ENCODE measurements around the gene ATL2. TPM values are rescaled to one million over a fixed set of nuclear protein-coding genes. Genes with fewer than 3 reads are reported as not detected.

Gene ATL2
- total and polyA plus RNA-seq, 2 donors (not counting 1 experiment from before 2014, with no cell fraction given) = 21.1 to 69.0 TPM

DNA sequence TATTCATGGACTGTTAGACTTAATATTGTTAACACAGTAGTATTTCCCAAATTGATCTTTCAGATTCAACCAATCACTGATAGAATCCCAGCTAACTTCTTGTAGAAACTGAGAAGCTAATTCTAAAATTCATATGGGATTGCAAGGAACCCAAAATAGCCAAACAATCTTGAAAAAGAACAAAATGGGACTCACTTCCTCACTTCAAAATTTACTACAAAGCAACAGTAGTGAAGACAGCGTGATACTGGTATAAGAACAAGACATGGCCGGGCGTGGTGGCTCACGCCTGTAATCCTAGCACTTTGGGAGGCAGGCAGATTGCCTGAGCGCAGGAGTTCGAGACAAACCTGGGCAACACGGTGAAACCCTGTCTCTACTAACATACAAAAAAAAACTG lies 46.3 kb downstream of the ATL2 start:
- H3K4me1 Mint-ChIP-seq = peaks cover 10% of the 10 kb centered on the region
- H3K27ac ChIP-seq (ENCODE audit: low read length in 2 of 2) = no peak overlapping the region
- no peak overlapping the region for H3K27ac Mint-ChIP-seq
- CTCF ChIA-PET = interaction anchor here (1.1 to 1.3 kb wide), 2 partner anchors 10 to 14 kb away, joined by 3 read pairs; no protein-coding TSS in a partner anchor
- 98% methylated on average over 7 of the region's 7 CpGs for WGBS (ENCODE audit: insufficient coverage)
- H3K9ac ChIP-seq (ENCODE audit: low read length) = no peak overlapping the region
- TF ChIP-seq, protein P1, sequence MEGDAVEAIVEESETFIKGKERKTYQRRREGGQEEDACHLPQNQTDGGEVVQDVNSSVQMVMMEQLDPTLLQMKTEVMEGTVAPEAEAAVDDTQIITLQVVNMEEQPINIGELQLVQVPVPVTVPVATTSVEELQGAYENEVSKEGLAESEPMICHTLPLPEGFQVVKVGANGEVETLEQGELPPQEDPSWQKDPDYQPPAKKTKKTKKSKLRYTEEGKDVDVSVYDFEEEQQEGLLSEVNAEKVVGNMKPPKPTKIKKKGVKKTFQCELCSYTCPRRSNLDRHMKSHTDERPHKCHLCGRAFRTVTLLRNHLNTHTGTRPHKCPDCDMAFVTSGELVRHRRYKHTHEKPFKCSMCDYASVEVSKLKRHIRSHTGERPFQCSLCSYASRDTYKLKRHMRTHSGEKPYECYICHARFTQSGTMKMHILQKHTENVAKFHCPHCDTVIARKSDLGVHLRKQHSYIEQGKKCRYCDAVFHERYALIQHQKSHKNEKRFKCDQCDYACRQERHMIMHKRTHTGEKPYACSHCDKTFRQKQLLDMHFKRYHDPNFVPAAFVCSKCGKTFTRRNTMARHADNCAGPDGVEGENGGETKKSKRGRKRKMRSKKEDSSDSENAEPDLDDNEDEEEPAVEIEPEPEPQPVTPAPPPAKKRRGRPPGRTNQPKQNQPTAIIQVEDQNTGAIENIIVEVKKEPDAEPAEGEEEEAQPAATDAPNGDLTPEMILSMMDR (IDR thresholded peaks at IDR 0.05) = no peak
- no peak for TF ChIP-seq EZH2 (IDR thresholded peaks at IDR 0.05; ENCODE audit: borderline replicate concordance, insufficient read depth, low read depth, low read length, poor library complexity, severe bottlenecking)
- H3K9me3 ChIP-seq (ENCODE audit: control extremely low read depth in 1 of 3, control insufficient read depth in 2 of 3, insufficient read depth in 1 of 3, low read length in 2 of 3) = peaks cover 1 to 14% (median 3%) of the 10 kb centered on the region in 3 donors
- POLR2A ChIA-PET = no interaction called here
- intact Hi-C loops (cut with micrococcal nuclease) = no loop called here
- no peaks in the 10 kb centered on the region for H4K20me1 ChIP-seq (ENCODE audit: control insufficient read depth, insufficient read depth, low read length, poor library complexity, severe bottlenecking)
- H3K27me3 ChIP-seq (replicated peaks in 1 of 4; ENCODE audit: control extremely low read depth in 1 of 4, control insufficient read depth in 3 of 4, insufficient read depth in 4 of 4, low read length in 3 of 4) = no peaks in the 10 kb centered on the region
- no peak overlapping the region for H3K4me3 ChIP-seq (ENCODE audit: control extremely low read depth in 1 of 5, extremely low read depth in 1 of 5, insufficient read depth in 1 of 5, low read depth in 2 of 5, low read length in 4 of 5)
- no peak overlapping the region for H3K4me2 ChIP-seq (replicated peaks; ENCODE audit: low read depth, low read length, poor library complexity, severe bottlenecking)
- peaks cover 9% of the 10 kb centered on the region for H3K9me3 Mint-ChIP-seq (ENCODE audit: insufficient read depth)
- ATAC-seq (ENCODE audit: low read depth) = no peak
- peaks cover 20% of the 10 kb centered on the region for H3K79me2 ChIP-seq (ENCODE audit: control insufficient read depth, insufficient read depth, low read length)
- H2AFZ ChIP-seq (ENCODE audit: insufficient read depth, low read depth, low read length, poor library complexity, severe bottlenecking) = no peak overlapping the region
- H3K36me3 ChIP-seq (replicated peaks in 1 of 2; ENCODE audit: control extremely low read depth in 1 of 2, control insufficient read depth in 1 of 2, extremely low read depth in 1 of 2, insufficient read depth in 2 of 2, low read length in 1 of 2) = peaks cover 1 to 5% of the 10 kb centered on the region in 2 experiments
- H3K4me1 ChIP-seq (ENCODE audit: control insufficient read depth in 2 of 2, insufficient read depth in 2 of 2, low read length in 2 of 2) = no peaks in the 10 kb centered on the region
- no peak overlapping the region for H3K4me3 Mint-ChIP-seq
- no peaks in the 10 kb centered on the region for H3K27me3 Mint-ChIP-seq
- DNase-seq = no peak

DNA sequence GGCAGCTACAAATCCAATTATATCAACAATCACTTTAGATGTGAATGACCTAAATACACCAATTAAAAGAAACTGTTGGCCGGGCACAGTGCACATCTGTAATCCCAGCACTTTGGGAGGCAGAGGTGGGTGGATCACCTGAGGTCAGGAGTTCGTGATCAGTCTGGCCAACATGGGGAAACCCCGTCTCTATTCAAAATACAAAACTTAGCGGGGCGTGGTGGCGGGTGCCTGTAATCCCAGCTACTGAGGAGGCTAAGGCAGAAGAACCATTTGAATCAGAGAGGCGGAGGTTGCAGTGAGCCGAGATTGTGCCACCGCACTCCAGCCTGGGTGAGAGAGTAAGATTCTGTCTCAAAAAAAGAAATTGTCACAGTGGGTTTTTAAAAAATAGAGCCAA lies 49.5 kb downstream of the ATL2 start:
- Mint-ChIP-seq H3K27ac (no peak overlapping the region), H3K9me3 (ENCODE audit: insufficient read depth) (peaks cover 9% of the 10 kb centered on the region), H3K27me3 (no peaks in the 10 kb centered on the region), H3K4me1 (peaks cover 14% of the 10 kb centered on the region), H3K4me3 (no peak overlapping the region)
- TF ChIP-seq, protein P1 (IDR thresholded peaks at IDR 0.05) = no peak
- no peak for TF ChIP-seq EZH2 (IDR thresholded peaks at IDR 0.05; ENCODE audit: borderline replicate concordance, insufficient read depth, low read depth, low read length, poor library complexity, severe bottlenecking)
- H3K4me2 ChIP-seq (replicated peaks; ENCODE audit: low read depth, low read length, poor library complexity, severe bottlenecking) = no peak overlapping the region
- no peaks in the 10 kb centered on the region for H3K27me3 ChIP-seq (replicated peaks in 1 of 4; ENCODE audit: control extremely low read depth in 1 of 4, control insufficient read depth in 3 of 4, insufficient read depth in 4 of 4, low read length in 3 of 4)
- no peaks in the 10 kb centered on the region for H3K4me1 ChIP-seq (ENCODE audit: control insufficient read depth in 2 of 2, insufficient read depth in 2 of 2, low read length in 2 of 2)
- POLR2A ChIA-PET = no interaction called here
- WGBS (ENCODE audit: insufficient coverage) = 90% methylated on average over 2 of the region's 9 CpGs
- CTCF ChIA-PET = interaction anchor here (0.6 to 1.9 kb wide), 5 partner anchors 9 to 180 kb away, joined by 3 to 8 read pairs (median 4); no protein-coding TSS in a partner anchor
- H3K79me2 ChIP-seq (ENCODE audit: control insufficient read depth, insufficient read depth, low read length) = peaks cover 32% of the 10 kb centered on the region
- peaks cover 1 to 14% (median 3%) of the 10 kb centered on the region in 3 donors for H3K9me3 ChIP-seq (ENCODE audit: control extremely low read depth in 1 of 3, control insufficient read depth in 2 of 3, insufficient read depth in 1 of 3, low read length in 2 of 3)
- H4K20me1 ChIP-seq (ENCODE audit: control insufficient read depth, insufficient read depth, low read length, poor library complexity, severe bottlenecking) = no peaks in the 10 kb centered on the region
- H3K4me3 ChIP-seq (ENCODE audit: control extremely low read depth in 1 of 5, extremely low read depth in 1 of 5, insufficient read depth in 1 of 5, low read depth in 2 of 5, low read length in 4 of 5) = no peak overlapping the region
- peaks cover 2 to 9% of the 10 kb centered on the region in 2 experiments for H3K36me3 ChIP-seq (replicated peaks in 1 of 2; ENCODE audit: control extremely low read depth in 1 of 2, control insufficient read depth in 1 of 2, extremely low read depth in 1 of 2, insufficient read depth in 2 of 2, low read length in 1 of 2)
- H2AFZ ChIP-seq (ENCODE audit: insufficient read depth, low read depth, low read length, poor library complexity, severe bottlenecking) = no peak overlapping the region
- intact Hi-C loops (cut with micrococcal nuclease) = no loop called here
- no peak for DNase-seq
- no peak overlapping the region for H3K9ac ChIP-seq (ENCODE audit: low read length)
- H3K27ac ChIP-seq (ENCODE audit: low read length in 2 of 2) = no peak overlapping the region
- no peak for ATAC-seq (ENCODE audit: low read depth)
